Measurements from ENCODE around the gene MAEA. TPM values are rescaled to one million over a fixed set of nuclear protein-coding genes. Genes with fewer than 3 reads are reported as not detected.
A peak's percentile ranks its signal among the peaks of the same experiment; 100 is the strongest.

MAEA gene
- total and polyA plus RNA-seq, 7 donors: 26.7 to 41.6 (median 38.1) TPM

GRCh38 chr4:1244978-1245471 is 44.7 kb upstream of the MAEA start:
- H3K4me1 ChIP-seq: peaks cover 60% of the 10 kb centered on the region
- no peak overlapping the region for H3K27ac ChIP-seq
- ATAC-seq: no peak
- DNase-seq: peak; percentile 12 to 30
- 66 to 79% (median 68%) methylated on average over 19 of the region's 19 CpGs for WGBS, 3 donors
- peaks cover 0 to 10% of the 10 kb centered on the region in 2 donors for H3K36me3 ChIP-seq (ENCODE audit: insufficient read depth in 1 of 2, low read depth in 1 of 2)
- intact Hi-C loops (cut with DNase I): loop anchor here (5.0 kb wide), 1 partner anchor 78 kb away; no protein-coding TSS in a partner anchor
- TF ChIP-seq CTCF (IDR thresholded peaks at IDR 0.05): no peak
- no peaks in the 10 kb centered on the region for H3K9me3 ChIP-seq
- H3K27me3 ChIP-seq (ENCODE audit: insufficient read depth in 3 of 3, low read length in 2 of 3): no peaks in the 10 kb centered on the region
- H3K4me3 ChIP-seq: peak overlapping the region; percentile 84

- peak overlapping the region; percentile 93 for H3K27ac ChIP-seq
- H3K27me3 ChIP-seq (ENCODE audit: insufficient read depth in 3 of 3, low read length in 2 of 3): no peaks in the 10 kb centered on the region
- ATAC-seq (no peak), DNase-seq (peak; percentile 13 to 58)
- H3K9me3 ChIP-seq: no peaks in the 10 kb centered on the region
- H3K36me3 ChIP-seq (ENCODE audit: insufficient read depth in 1 of 2, low read depth in 1 of 2): peaks cover 0 to 9% of the 10 kb centered on the region in 2 donors
- H3K4me1 ChIP-seq: peaks cover 65% of the 10 kb centered on the region
- TF ChIP-seq CTCF (IDR thresholded peaks at IDR 0.05): no peak
- whole genome bisulfite sequencing, 3 donors: 55 to 80% (median 72%) methylated on average over 24 to 26 of the region's 26 CpGs
- intact Hi-C loops (cut with DNase I): loop anchor here (5.0 kb wide), 1 partner anchor 78 kb away; no protein-coding TSS in a partner anchor
- peak overlapping the region; percentile 84 for H3K4me3 ChIP-seq
Observed at GRCh38 chr4:1245481-1246051, 44.1 kb upstream of the MAEA start.

DNA sequence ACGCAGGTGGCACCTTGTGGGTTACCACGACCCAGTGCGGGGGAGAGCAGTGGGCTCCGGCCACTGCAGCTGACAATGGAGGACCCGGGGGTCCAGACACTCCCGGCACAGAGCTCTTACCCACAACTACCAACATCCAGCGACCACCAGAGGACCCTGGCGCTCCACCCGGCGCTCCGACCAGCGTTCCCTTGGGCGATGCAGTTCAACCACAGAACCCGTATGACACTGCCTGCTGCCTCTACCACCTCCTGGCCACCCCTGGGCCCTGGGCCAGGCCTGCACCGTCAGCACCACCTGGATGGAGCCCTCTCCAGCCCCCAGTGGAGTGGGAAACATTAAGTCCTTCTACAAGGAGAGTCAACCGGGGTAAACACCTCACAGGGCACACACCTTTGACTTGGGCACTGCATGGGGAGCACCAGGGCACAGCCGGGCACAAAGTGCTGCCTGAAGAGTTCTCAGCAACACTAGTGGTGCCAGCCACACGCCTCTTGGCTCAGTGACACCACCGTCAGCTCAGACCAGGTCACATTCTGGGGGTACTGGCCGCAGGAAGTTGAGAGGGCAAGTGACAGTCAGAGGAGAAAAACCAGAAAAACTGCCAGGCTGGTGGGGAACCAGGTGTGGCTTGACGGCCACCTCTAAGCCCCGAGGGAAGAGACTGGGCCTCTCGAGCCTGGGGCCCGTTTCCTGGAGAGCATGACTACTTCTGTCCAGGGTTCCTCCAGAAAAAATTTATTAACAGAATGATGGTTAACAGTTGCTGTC is 43.4 kb upstream of the MAEA start:
- peak overlapping the region; percentile 93 for H3K27ac ChIP-seq
- H3K27me3 ChIP-seq (ENCODE audit: insufficient read depth in 3 of 3, low read length in 2 of 3): no peaks in the 10 kb centered on the region
- DNase-seq (peak; percentile 20 to 55), ATAC-seq (no peak)
- intact Hi-C loops (cut with DNase I): loop anchor here (5.0 kb wide), 1 partner anchor 79 kb away; no protein-coding TSS in a partner anchor
- TF ChIP-seq CTCF (IDR thresholded peaks at IDR 0.05): no peak
- H3K36me3 ChIP-seq (ENCODE audit: insufficient read depth in 1 of 2, low read depth in 1 of 2): peaks cover 0 to 4% of the 10 kb centered on the region in 2 donors
- 45 to 55% (median 51%) methylated on average over 24 of the region's 24 CpGs for WGBS, 3 donors
- H3K9me3 ChIP-seq: no peaks in the 10 kb centered on the region
- peaks cover 73% of the 10 kb centered on the region for H3K4me1 ChIP-seq
- H3K4me3 ChIP-seq: peak overlapping the region; percentile 84

DNA sequence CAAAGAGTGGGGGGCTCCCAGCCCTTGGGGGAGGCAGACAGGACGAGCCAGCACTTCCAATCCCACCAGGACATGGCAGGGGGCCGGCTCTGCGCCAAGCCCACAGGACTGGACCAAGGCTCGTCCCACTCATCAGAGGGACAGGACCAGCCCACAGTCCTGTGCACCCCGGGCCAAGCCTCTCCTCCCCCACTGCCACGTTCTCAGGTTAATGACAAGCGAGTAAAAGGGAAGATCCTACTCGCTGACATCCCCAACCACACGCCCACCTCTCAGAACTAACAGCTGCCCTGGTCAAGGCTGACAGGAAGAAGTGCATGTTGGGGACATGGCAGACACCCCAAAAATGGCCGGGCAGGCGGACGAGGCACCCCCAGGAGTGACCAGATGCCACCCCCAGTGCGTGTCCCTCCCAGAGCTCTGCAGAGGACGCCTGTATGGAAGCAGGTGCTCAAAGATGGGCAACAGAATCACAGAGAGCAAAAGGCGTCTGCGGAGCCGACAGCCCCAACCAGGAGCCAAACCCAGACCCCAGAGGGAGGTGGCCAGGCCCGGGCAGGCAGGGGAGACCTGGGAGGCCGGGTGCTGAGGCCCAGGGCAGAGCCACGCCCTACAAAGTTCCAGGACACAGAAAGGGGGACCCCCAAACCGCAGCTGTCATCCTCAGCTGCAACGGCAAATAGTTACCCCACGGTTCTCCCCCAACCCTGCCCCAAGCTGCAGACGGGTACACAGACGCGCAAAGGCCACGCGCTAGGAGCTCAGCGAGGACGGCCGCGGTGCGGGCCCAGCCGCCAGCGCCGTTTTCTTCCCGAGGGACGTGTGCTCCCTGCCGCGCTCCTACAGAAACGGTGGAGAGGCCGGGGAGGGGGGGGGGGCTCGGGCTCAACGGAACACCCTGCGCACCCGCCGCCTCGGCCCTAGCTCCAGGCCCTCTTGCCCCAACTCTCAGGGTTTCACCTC is 42.5 kb upstream of the MAEA start:
- intact Hi-C loops (cut with DNase I): loop anchor here (5.0 kb wide), 1 partner anchor 80 kb away; no protein-coding TSS in a partner anchor
- Histone ChIP-seq H3K27ac (peak overlapping the region; percentile 93), H3K27me3 (ENCODE audit: insufficient read depth in 3 of 3, low read length in 2 of 3) (no peaks in the 10 kb centered on the region), H3K36me3 (ENCODE audit: insufficient read depth in 1 of 2, low read depth in 1 of 2) (peaks cover 0 to 8% of the 10 kb centered on the region in 2 donors), H3K4me1 (peaks cover 70% of the 10 kb centered on the region), H3K4me3 (peak overlapping the region; percentile 84), H3K9me3 (no peaks in the 10 kb centered on the region)
- WGBS, 3 donors: 8 to 13% (median 9%) methylated on average over 34 to 48 of the region's 48 CpGs
- ATAC-seq (peak in 1 of 4 donors; percentile 1), DNase-seq (peak; percentile 19 to 60)
- TF ChIP-seq CTCF (IDR thresholded peaks at IDR 0.05): no peak

Measured in psoas muscle (tissue), 8 donors.